HFF-Myc (cell line): Measurements from ENCODE around the gene COL16A1.

Experiments used
- DNase-seq: peaks from one replicate; pipeline ENCODE4 v3.0.0-alpha.2; 2011; ENCODE audit warnings: low read depth; ENCODE audit errors: extremely low read depth
- H3K4me3 ChIP-seq: replicated peaks from 2 replicates; pipeline ENCODE4 v1.5.1; 2011; ENCODE audit warnings: low read depth, mild to moderate bottlenecking, control low read depth, low read length
- CTCF ChIP-seq: IDR thresholded peaks from 2 replicates; pipeline ENCODE4 v1.5.1; 2012; ENCODE audit warnings: mild to moderate bottlenecking, low read depth, low read length, control low read depth; ENCODE audit errors: missing control alignments

COL16A1 gene

GRCh38 chr1:31726715-31727114 is 22.9 kb upstream of the COL16A1 start:
- no peak for TF ChIP-seq CTCF
- DNase-seq = no peak
- no peak overlapping the region for H3K4me3 ChIP-seq

DNA sequence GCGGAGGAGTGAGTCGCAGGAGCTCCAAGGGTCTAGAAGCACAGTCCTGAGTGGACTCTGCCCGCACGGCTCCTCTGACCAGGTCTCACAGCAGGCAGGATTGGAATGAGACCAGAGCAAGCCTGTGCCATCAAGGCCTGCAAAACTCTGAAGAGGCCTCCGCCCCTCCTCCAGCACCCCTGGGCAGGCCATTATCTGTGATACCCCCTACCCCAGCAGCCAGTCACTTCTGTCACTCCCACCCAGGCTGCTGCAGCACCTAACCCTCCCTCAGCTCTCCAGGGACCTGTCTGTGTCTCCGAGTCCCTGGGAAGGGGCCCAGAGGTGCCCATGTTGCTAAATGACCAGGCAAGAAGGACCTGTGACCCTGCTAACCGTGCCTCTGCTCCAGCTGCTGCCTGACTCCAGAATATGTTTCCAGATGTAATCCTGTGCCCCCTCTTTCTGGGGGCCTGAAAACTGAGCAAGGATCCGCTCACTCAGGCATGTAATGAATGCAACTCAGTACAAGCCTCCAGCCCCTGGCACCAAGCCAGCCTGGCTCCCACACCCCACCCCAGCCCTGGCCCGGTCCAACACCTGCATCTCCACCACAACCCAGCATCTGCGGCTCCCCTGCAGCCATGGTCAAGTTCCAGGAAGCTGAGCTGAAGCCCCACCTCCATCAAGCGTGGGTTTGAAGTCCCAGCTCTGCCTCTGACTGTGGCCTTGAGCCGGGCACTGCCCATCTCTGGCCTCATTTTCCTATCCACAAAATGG is 22.1 kb upstream of the COL16A1 start:
- DNase-seq = no peak
- no peak for TF ChIP-seq CTCF
- H3K4me3 ChIP-seq = no peak overlapping the region

GRCh38 chr1:31725134-31725533 is 21.3 kb upstream of the COL16A1 start:
- no peak for DNase-seq
- no peak for TF ChIP-seq CTCF
- no peak overlapping the region for H3K4me3 ChIP-seq

- no peak overlapping the region for H3K4me3 ChIP-seq
- no peak for DNase-seq
- TF ChIP-seq CTCF = no peak
Measured at GRCh38 chr1:31723828-31724359, 20.1 kb upstream of the COL16A1 start.

DNA sequence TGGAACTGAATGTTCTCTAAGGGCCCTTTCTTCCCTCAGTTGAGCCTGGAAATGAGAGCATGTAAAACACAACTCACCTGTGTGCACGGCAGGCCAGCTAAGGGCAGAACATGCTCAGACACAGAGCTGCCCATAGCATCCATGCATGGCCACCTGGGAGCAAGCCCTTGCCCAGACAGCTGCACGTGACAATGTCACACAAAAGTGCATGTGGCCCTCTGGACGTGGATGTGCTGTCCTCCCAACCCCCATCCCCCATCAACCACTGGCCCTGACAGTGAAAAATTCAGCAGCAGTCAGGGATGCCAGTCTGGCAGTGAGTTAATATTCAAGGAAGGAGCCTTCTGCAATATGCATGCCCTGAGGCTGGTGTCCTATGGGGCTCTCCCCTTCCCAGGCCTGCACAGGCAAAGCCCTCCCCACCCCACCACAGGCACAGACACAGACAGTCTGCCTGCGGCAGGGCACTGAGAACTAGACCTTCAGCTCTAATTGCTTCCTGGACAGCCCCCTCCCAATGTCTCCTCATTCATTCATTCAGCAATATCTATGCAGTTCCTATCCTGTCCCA is 14.6 kb upstream of the COL16A1 start:
- no peak for DNase-seq
- no peak for TF ChIP-seq CTCF
- no peak overlapping the region for H3K4me3 ChIP-seq

GRCh38 chr1:31717341-31717740 is 13.5 kb upstream of the COL16A1 start:
- H3K4me3 ChIP-seq = no peak overlapping the region
- TF ChIP-seq CTCF = no peak
- DNase-seq = no peak

DNA sequence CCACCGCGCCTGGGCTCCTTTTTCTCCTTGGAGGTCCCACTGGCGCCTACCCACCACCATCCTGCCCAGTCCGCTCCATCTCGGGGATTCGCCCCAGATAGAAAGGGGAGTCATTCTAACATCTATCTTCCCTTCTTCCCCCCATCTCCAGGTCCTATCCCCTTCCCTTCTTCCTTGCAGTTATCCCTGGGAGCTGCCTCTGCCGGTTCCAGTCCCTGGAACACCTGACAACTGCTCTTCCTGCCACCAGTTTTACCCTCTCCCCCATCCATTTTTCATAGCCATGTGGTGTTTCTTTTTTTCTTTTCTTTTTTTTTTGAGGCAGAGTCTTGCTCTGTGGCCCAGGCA is 12.0 kb upstream of the COL16A1 start:
- no peak for TF ChIP-seq CTCF
- no peak for DNase-seq
- H3K4me3 ChIP-seq = peak overlapping the region; percentile 33
